MM.1S (cell line): ENCODE measurements around the gene ABCC1.
"Not testable (repeated sequence)": the region's sequence is repeated elsewhere in the genome, so short reads cannot be mapped to it uniquely, and the experiment has no call there.

Experiments
- DNase-seq: peaks from one replicate; pipeline ENCODE4 v3.0.0-alpha.2; 2015
- H2AFZ ChIP-seq: fragments of 300-600 bp; sonication (generic); 2 replicates; pipeline ENCODE4 v1.6.0; 2016; ENCODE audit warnings: antibody characterized with exemption, low read length
- H3F3A ChIP-seq: fragments of 300-600 bp; sonication (generic); 2 replicates; pipeline ENCODE4 v1.6.1; 2016; ENCODE audit warnings: mild to moderate bottlenecking, antibody characterized with exemption, low read length, moderate library complexity, mixed read lengths; ENCODE audit not compliant: insufficient read depth
- H3K27ac ChIP-seq: fragments of 300-600 bp; sonication (generic); 2 replicates; pipeline ENCODE4 v1.5.1; 2016; ENCODE audit warnings: mild to moderate bottlenecking, low read length
- H3K27me3 ChIP-seq: fragments of 300-600 bp; sonication (generic); replicated peaks from 2 replicates; pipeline ENCODE4 v1.6.0; 2016; ENCODE audit warnings: low read length; ENCODE audit not compliant: insufficient read depth
- H3K36me3 ChIP-seq: fragments of 300-600 bp; sonication (generic); replicated peaks from 2 replicates; pipeline ENCODE4 v1.6.1; 2016; ENCODE audit warnings: mild to moderate bottlenecking, low read length, mixed read lengths; ENCODE audit not compliant: insufficient read depth
- H3K4me1 ChIP-seq: fragments of 300-600 bp; sonication (generic); 2 replicates; pipeline ENCODE4 v1.6.1; 2016; ENCODE audit warnings: low read length, mixed read lengths
- H3K4me2 ChIP-seq: fragments of 300-600 bp; sonication (generic); 2 replicates; pipeline ENCODE4 v1.6.0; 2016; ENCODE audit warnings: low read depth, low read length
- H3K4me3 ChIP-seq: fragments of 300-600 bp; sonication (generic); 2 replicates; pipeline ENCODE4 v1.5.1; 2016; ENCODE audit warnings: low read length, mixed read lengths
- H3K79me2 ChIP-seq: fragments of 300-600 bp; sonication (generic); 2 replicates; pipeline ENCODE4 v1.6.1; 2016; ENCODE audit warnings: mixed run types, low read length, mixed read lengths
- H3K9ac ChIP-seq: fragments of 300-600 bp; sonication (generic); 2 replicates; pipeline ENCODE4 v1.6.1; 2016; ENCODE audit warnings: low read length, mixed read lengths
- H3K9me2 ChIP-seq: fragments of 300-600 bp; sonication (generic); replicated peaks from 2 replicates; pipeline ENCODE4 v1.6.1; 2016; ENCODE audit warnings: mild to moderate bottlenecking, low read length, mixed read lengths; ENCODE audit not compliant: insufficient read depth
- H3K9me3 ChIP-seq: fragments of 300-600 bp; sonication (generic); replicated peaks from 2 replicates; pipeline ENCODE4 v1.6.1; 2016; ENCODE audit warnings: mild to moderate bottlenecking, low read length, mixed read lengths; ENCODE audit not compliant: insufficient read depth
- H4K20me1 ChIP-seq: fragments of 300-600 bp; sonication (generic); 2 replicates; pipeline ENCODE4 v1.6.1; 2016; ENCODE audit warnings: mild to moderate bottlenecking, low read length, moderate library complexity, mixed read lengths; ENCODE audit not compliant: insufficient read depth
- EZH2 ChIP-seq: fragments of 300-600 bp; sonication (generic); optimal IDR thresholded peaks from 2 replicates; pipeline ENCODE3; 2017; ENCODE audit warnings: low read depth, mild to moderate bottlenecking, antibody characterized with exemption, low read length, mixed read lengths
- EZH2phosphoT487 ChIP-seq: fragments of 300-600 bp; sonication (generic); IDR thresholded peaks from 2 replicates; pipeline ENCODE4 v1.6.1; 2018; ENCODE audit warnings: antibody characterized with exemption, low read length
- TF ChIP-seq, protein P1 (sequence below): fragments of 300-600 bp; sonication (generic); IDR thresholded peaks from 2 replicates; pipeline ENCODE4 v1.5.1; 2016; ENCODE audit warnings: antibody characterized with exemption, low read length, mixed read lengths

ABCC1 gene

GRCh38 chr16:16178455-16179162, 229.2 kb downstream of the ABCC1 start:
- H3K4me3 ChIP-seq = no peak overlapping the region
- no peaks in the 10 kb centered on the region for H3K36me3 ChIP-seq
- TF ChIP-seq EZH2 (no peak), EZH2phosphoT487 (no peak)
- TF ChIP-seq, protein P1, sequence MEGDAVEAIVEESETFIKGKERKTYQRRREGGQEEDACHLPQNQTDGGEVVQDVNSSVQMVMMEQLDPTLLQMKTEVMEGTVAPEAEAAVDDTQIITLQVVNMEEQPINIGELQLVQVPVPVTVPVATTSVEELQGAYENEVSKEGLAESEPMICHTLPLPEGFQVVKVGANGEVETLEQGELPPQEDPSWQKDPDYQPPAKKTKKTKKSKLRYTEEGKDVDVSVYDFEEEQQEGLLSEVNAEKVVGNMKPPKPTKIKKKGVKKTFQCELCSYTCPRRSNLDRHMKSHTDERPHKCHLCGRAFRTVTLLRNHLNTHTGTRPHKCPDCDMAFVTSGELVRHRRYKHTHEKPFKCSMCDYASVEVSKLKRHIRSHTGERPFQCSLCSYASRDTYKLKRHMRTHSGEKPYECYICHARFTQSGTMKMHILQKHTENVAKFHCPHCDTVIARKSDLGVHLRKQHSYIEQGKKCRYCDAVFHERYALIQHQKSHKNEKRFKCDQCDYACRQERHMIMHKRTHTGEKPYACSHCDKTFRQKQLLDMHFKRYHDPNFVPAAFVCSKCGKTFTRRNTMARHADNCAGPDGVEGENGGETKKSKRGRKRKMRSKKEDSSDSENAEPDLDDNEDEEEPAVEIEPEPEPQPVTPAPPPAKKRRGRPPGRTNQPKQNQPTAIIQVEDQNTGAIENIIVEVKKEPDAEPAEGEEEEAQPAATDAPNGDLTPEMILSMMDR = no peak
- no peak overlapping the region for H3K27ac ChIP-seq
- H3K4me1 ChIP-seq = no peaks in the 10 kb centered on the region
- no peak for DNase-seq
- no peaks in the 10 kb centered on the region for H3K27me3 ChIP-seq
- no peaks in the 10 kb centered on the region for H3K9me2 ChIP-seq
- no peaks in the 10 kb centered on the region for H4K20me1 ChIP-seq
- H3K4me2 ChIP-seq = no peak overlapping the region
- H3F3A ChIP-seq = no peaks in the 10 kb centered on the region
- no peaks in the 10 kb centered on the region for H3K9me3 ChIP-seq
- H3K79me2 ChIP-seq = no peaks in the 10 kb centered on the region
- no peak overlapping the region for H2AFZ ChIP-seq
- H3K9ac ChIP-seq = no peak overlapping the region

DNA sequence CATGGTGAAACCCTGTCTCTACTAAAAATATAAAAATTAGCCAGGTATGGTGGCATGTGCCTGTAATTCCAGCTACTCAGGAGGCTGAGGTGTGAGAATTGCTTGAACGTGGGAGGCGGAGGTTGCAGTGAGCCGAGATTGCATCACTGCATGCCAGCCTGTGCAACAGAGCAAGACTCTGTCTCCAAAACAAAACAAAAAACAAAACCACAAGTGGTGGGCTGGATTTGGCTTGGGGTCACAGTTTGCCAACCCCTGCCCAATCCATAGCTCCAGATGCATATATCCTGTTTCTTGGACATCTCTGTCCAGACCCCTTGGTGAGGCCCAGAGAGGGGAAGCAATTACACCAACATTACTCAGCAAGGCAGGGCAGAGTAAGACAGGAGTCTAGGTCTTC, 232.3 kb downstream of the ABCC1 start:
- not testable (repeated sequence) for H3K27me3 ChIP-seq, H4K20me1 ChIP-seq, H3K9me2 ChIP-seq, H3K36me3 ChIP-seq, H3K4me3 ChIP-seq, H3K4me2 ChIP-seq, H2AFZ ChIP-seq, H3K9me3 ChIP-seq, H3F3A ChIP-seq, H3K4me1 ChIP-seq, DNase-seq, H3K27ac ChIP-seq, H3K79me2 ChIP-seq, H3K9ac ChIP-seq

GRCh38 chr16:16182918-16183317, 233.5 kb downstream of the ABCC1 start:
- no peaks in the 10 kb centered on the region for H3F3A ChIP-seq
- no peaks in the 10 kb centered on the region for H4K20me1 ChIP-seq
- H3K27me3 ChIP-seq = no peaks in the 10 kb centered on the region
- no peak for DNase-seq
- H2AFZ ChIP-seq = no peak overlapping the region
- H3K9me2 ChIP-seq = no peaks in the 10 kb centered on the region
- no peak overlapping the region for H3K27ac ChIP-seq
- H3K36me3 ChIP-seq = no peaks in the 10 kb centered on the region
- H3K4me2 ChIP-seq = no peak overlapping the region
- H3K4me1 ChIP-seq = no peaks in the 10 kb centered on the region
- TF ChIP-seq, protein P1 = no peak
- TF ChIP-seq EZH2 (no peak), EZH2phosphoT487 (no peak)
- no peak overlapping the region for H3K9ac ChIP-seq
- no peak overlapping the region for H3K4me3 ChIP-seq
- H3K9me3 ChIP-seq = no peaks in the 10 kb centered on the region
- H3K79me2 ChIP-seq = no peaks in the 10 kb centered on the region

DNA sequence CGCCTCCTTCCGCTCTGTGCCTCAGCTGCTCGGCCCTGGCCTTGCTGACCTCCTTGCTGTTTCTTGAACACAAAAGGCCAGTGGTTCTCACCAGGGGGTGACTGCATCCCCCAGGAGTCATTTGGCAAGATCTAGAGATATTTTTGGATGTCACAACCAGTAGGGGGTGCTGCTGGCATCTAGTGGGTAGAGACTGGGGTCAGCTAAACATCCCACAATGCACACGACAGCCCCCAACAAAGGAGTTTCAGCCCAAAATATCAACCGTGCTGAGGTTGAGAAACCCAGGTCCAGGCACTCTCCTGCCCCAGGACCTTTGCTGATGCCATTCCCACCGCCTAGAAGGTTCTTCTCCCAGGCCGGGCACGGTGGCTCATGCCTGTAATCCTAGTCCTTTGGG, 234.1 kb downstream of the ABCC1 start:
- H3K9ac ChIP-seq = no peak overlapping the region
- H4K20me1 ChIP-seq = no peaks in the 10 kb centered on the region
- H3K36me3 ChIP-seq = no peaks in the 10 kb centered on the region
- H2AFZ ChIP-seq = no peak overlapping the region
- H3K4me3 ChIP-seq = no peak overlapping the region
- H3K9me3 ChIP-seq = no peaks in the 10 kb centered on the region
- no peaks in the 10 kb centered on the region for H3K27me3 ChIP-seq
- TF ChIP-seq EZH2phosphoT487 (no peak), EZH2 (no peak)
- TF ChIP-seq, protein P1 = peak; percentile 36
- no peaks in the 10 kb centered on the region for H3K4me1 ChIP-seq
- H3K27ac ChIP-seq = no peak overlapping the region
- H3K9me2 ChIP-seq = no peaks in the 10 kb centered on the region
- H3K79me2 ChIP-seq = no peaks in the 10 kb centered on the region
- no peak overlapping the region for H3K4me2 ChIP-seq
- DNase-seq = no peak
- H3F3A ChIP-seq = no peaks in the 10 kb centered on the region
